HepG2 (cell line): ENCODE results near the gene C11orf68. TPM values are rescaled to one million over a fixed set of nuclear protein-coding genes. Genes with fewer than 3 reads are reported as not detected.

Experiments used
- ATAC-seq: fragments of 200-7000 bp; cut with Tn5 transposase; 3 replicates; pipeline ENCODE4 v1.9.1; 2020; ENCODE audit warnings: mild to moderate bottlenecking, moderate library complexity
- BruUV-seq: library from RNA; stranded (reverse); fragments of 400-500 nt; replicated peaks from 2 replicates; lab custom pipeline; 2021; lab: Mats Ljungman, UMichigan
- CTCF ChIA-PET: fragments of 300-600 bp; formaldehyde crosslinking; extraction: SDS; loops from one replicate; lab custom pipeline; 2021; ENCODE audit warnings: low total read pairs, inconsistent platforms, low intra/inter-chr PET ratio; lab: Yijun Ruan, JAX
- POLR2A ChIA-PET: fragments of 350-600 bp; sonication (Branson Sonifier 250); formaldehyde crosslinking; loops from one replicate; lab custom pipeline; 2020; ENCODE audit warnings: antibody characterized with exemption, inconsistent platforms; lab: Yijun Ruan, JAX
- DNase-seq: peaks from one replicate; pipeline ENCODE4 v3.0.0-alpha.2; 2015; ENCODE audit warnings: low spot score
- FAIRE-seq: peaks from 3 replicates; lab custom pipeline; 2011; peaks lifted over from hg19 to GRCh38; lab: Jason Lieb, UNC
- H2AFZ ChIP-seq: one replicate; pipeline ENCODE4 v1.6.1; 2011; ENCODE audit warnings: low read length, inconsistent platforms
- H3K27ac ChIP-seq: fragments of 300-600 bp; 3 replicates; pipeline ENCODE4 v1.8.0; 2011; ENCODE audit warnings: mixed run types, mild to moderate bottlenecking, mixed read lengths, low read length, inconsistent platforms; ENCODE audit not compliant: insufficient read depth; ENCODE audit errors: extremely low read length
- H3K27me3 ChIP-seq, 2 experiments: fragments of 200-600 bp in 1 of 2; 2 replicates in 1 of 2; 3 replicates in 1 of 2; pipeline versions ENCODE4 v1.6.0 to v1.8.0; 2011; ENCODE audit warnings: low read length in 2 of 2, mild to moderate bottlenecking in 2 of 2, moderate library complexity in 2 of 2, inconsistent platforms in 1 of 2; ENCODE audit not compliant: insufficient read depth in 2 of 2, control insufficient read depth in 1 of 2
- H3K36me3 ChIP-seq, 2 experiments: fragments of 200-600 bp in 1 of 2; replicated peaks in 1 of 2; 2 replicates in 1 of 2; 3 replicates in 1 of 2; pipeline versions ENCODE4 v1.5.1 to v1.8.0; 2011; ENCODE audit warnings: low read length in 2 of 2, inconsistent platforms in 1 of 2; ENCODE audit not compliant: insufficient read depth in 2 of 2, control insufficient read depth in 1 of 2
- H3K4me1 ChIP-seq: 2 replicates; pipeline ENCODE4 v1.5.1; 2012; ENCODE audit warnings: low read length, inconsistent platforms; ENCODE audit not compliant: insufficient read depth
- H3K4me2 ChIP-seq: 2 replicates; pipeline ENCODE4 v1.6.0; 2011; ENCODE audit warnings: low read depth, low read length, inconsistent platforms
- H3K4me3 ChIP-seq, 3 experiments: fragments of 200-600 bp in 1 of 3; sonication (generic), shearing (Covaris generic) in 1 of 3; replicated peaks in 1 of 3; 2 replicates each; pipeline ENCODE4 v1.5.1; 2011 to 2016; ENCODE audit warnings: low read length in 3 of 3, inconsistent platforms in 2 of 3, low read depth in 2 of 3, mild to moderate bottlenecking in 2 of 3, control low read depth in 1 of 3, mixed read lengths in 1 of 3; ENCODE audit not compliant: insufficient read depth in 1 of 3
- H3K79me2 ChIP-seq: one replicate; pipeline ENCODE4 v1.6.1; 2011; ENCODE audit warnings: low read length, inconsistent platforms; ENCODE audit not compliant: insufficient read depth
- H3K9ac ChIP-seq: 2 replicates; pipeline ENCODE4 v1.6.0; 2011; ENCODE audit warnings: mild to moderate bottlenecking, low read depth, low read length, inconsistent platforms; ENCODE audit not compliant: insufficient read depth
- H3K9me3 ChIP-seq: 2 replicates; pipeline ENCODE4 v1.5.1; 2012; ENCODE audit warnings: mild to moderate bottlenecking, low read length
- H4K20me1 ChIP-seq: 2 replicates; pipeline ENCODE4 v1.6.0; 2011; ENCODE audit warnings: inconsistent platforms, mild to moderate bottlenecking, low read length, moderate library complexity; ENCODE audit not compliant: insufficient read depth
- CBFB ChIP-seq: sonication (generic); formaldehyde crosslinking; IDR thresholded peaks from 2 replicates; pipeline ENCODE4 v1.4.0; 2020; ENCODE audit warnings: missing genetic modification reagents
- DDIT3 ChIP-seq: sonication (generic); formaldehyde crosslinking; IDR thresholded peaks from 2 replicates; pipeline ENCODE4 v1.4.0; 2020; ENCODE audit warnings: mild to moderate bottlenecking, missing genetic modification reagents
- E2F1 ChIP-seq: sonication (generic); formaldehyde crosslinking; IDR thresholded peaks from 2 replicates; pipeline ENCODE4 v1.5.0; 2020; ENCODE audit warnings: missing genetic modification reagents
- HNF1B ChIP-seq: sonication (generic); formaldehyde crosslinking; IDR thresholded peaks from 2 replicates; pipeline ENCODE4 v1.5.1; 2020; ENCODE audit warnings: mild to moderate bottlenecking, moderate library complexity, missing genetic modification reagents
- RARA ChIP-seq: IDR thresholded peaks from 2 replicates; pipeline ENCODE4 v1.6.1; 2016; ENCODE audit warnings: missing genetic modification reagents, missing compliant biosample characterization
- TP53 ChIP-seq: sonication (generic); formaldehyde crosslinking; conservative IDR thresholded peaks from 2 replicates; pipeline ENCODE4 v1.4.0; 2020; ENCODE audit warnings: missing genetic modification reagents
- ZNF253 ChIP-seq: sonication (generic); formaldehyde crosslinking; IDR thresholded peaks from 2 replicates; pipeline ENCODE4 v1.8.0; 2022; ENCODE audit warnings: mild to moderate bottlenecking, missing genetic modification reagents, borderline replicate concordance
- ZNF263 ChIP-seq: sonication (generic); formaldehyde crosslinking; IDR thresholded peaks from 2 replicates; pipeline ENCODE4 v1.4.0; 2020; ENCODE audit warnings: missing genetic modification reagents
- WGBS: methylation state at CpG from one replicate; pipeline ENCODE4 v1.1.6; 2017; ENCODE audit warnings: low lambda C conversion rate; 5-methylcytosine and 5-hydroxymethylcytosine counted together
- in situ Hi-C: cut with HindIII; loops from 2 replicates; pipeline ENCODE4 v1.10.0; 2017; ENCODE audit warnings: low pct_unique_long_range_greater_than_20kb; ENCODE audit not compliant: extremely low pct_ligation_motif_present
- intact Hi-C: fragments of 100-400 bp; cut with micrococcal nuclease; formaldehyde crosslinking; loops from one replicate; pipeline ENCODE4 v1.10.0; 2022; ENCODE audit not compliant: unreplicated experiment
- polyA plus RNA-seq, 8 experiments: library from polyadenylated mRNA; depleted of rRNA in 3 of 8; stranded (reverse) in 7 of 8; unstranded in 1 of 8; fragments of >200 nt; fragmentation: Illumina TruSeq in 4 of 8; extraction: Trizol in 4 of 8; gene quantifications; 2 replicates each; pipeline versions ENCODE4 v1.2.1 to v1.2.3, GENCODE V29; 2011 to 2016; ENCODE audit warnings: low read depth in 4 of 8, missing spikeins in 1 of 8, mixed read lengths in 1 of 8; ENCODE audit not compliant: insufficient read depth in 1 of 8
- total RNA-seq, 5 experiments: library from RNA; depleted of rRNA; stranded (reverse); fragments of >200 nt; fragmentation: Illumina TruSeq; extraction: Trizol; gene quantifications; 2 replicates each; pipeline ENCODE4 v1.2.3, GENCODE V29; 2016; ENCODE audit warnings: low read depth in 1 of 5
- TF ChIP-seq, protein P1 (sequence below): sonication (generic); formaldehyde crosslinking; IDR thresholded peaks from 2 replicates; pipeline ENCODE4 v1.4.0; 2020; ENCODE audit warnings: missing genetic modification reagents
- TF ChIP-seq, protein P2 (sequence below): sonication (generic); formaldehyde crosslinking; IDR thresholded peaks from 2 replicates; pipeline ENCODE4 v1.4.0; 2020; ENCODE audit warnings: missing genetic modification reagents
- TF ChIP-seq, protein P3 (sequence below): sonication (generic); formaldehyde crosslinking; IDR thresholded peaks from 2 replicates; pipeline ENCODE4 v1.5.0; 2020; ENCODE audit warnings: missing genetic modification reagents

C11orf68 gene
- total and polyA plus RNA-seq, 2 of the 13 experiments (the other 11 are each of a cell fraction or from before 2014, with no cell fraction given), result 8.4 to 28.3 TPM

- DNase-seq, result no peak
- Histone ChIP-seq H3K27ac (no peak overlapping the region), H3K79me2 (peaks cover 11% of the 10 kb centered on the region), H4K20me1 (no peaks in the 10 kb centered on the region), H3K36me3 (no peaks in the 10 kb centered on the region; a peak in 1 of 5 replicates), H3K9ac (peak overlapping the region; percentile 68), H3K4me1 (peaks cover 40% of the 10 kb centered on the region), H3K4me3 (peak overlapping the region; percentile 76 to 80 (median 79)), H3K4me2 (peak overlapping the region; percentile 93), H2AFZ (no peak overlapping the region), H3K9me3 (no peaks in the 10 kb centered on the region), H3K27me3 (no peaks in the 10 kb centered on the region)
- TF ChIP-seq, protein P1, sequence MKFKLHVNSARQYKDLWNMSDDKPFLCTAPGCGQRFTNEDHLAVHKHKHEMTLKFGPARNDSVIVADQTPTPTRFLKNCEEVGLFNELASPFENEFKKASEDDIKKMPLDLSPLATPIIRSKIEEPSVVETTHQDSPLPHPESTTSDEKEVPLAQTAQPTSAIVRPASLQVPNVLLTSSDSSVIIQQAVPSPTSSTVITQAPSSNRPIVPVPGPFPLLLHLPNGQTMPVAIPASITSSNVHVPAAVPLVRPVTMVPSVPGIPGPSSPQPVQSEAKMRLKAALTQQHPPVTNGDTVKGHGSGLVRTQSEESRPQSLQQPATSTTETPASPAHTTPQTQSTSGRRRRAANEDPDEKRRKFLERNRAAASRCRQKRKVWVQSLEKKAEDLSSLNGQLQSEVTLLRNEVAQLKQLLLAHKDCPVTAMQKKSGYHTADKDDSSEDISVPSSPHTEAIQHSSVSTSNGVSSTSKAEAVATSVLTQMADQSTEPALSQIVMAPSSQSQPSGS (CRISPR knock-in tag), result no peak
- 0 out of 2 replicates have a peak, but pooled peaks have one; percentile 12 for TF ChIP-seq ZNF263 (CRISPR knock-in tag)
- TF ChIP-seq CBFB (CRISPR knock-in tag), result no peak
- TF ChIP-seq TP53, result no peak
- TF ChIP-seq, protein P2, sequence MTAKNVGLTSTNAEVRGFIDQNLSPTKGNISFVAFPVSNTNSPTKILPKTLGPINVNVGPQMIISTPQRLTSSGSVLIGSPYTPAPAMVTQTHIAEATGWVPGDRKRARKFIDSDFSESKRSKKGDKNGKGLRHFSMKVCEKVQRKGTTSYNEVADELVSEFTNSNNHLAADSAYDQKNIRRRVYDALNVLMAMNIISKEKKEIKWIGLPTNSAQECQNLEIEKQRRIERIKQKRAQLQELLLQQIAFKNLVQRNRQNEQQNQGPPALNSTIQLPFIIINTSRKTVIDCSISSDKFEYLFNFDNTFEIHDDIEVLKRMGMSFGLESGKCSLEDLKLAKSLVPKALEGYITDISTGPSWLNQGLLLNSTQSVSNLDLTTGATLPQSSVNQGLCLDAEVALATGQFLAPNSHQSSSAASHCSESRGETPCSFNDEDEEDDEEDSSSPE (CRISPR knock-in tag), result no peak
- 0 out of 2 replicates have a peak, but pooled peaks have one; percentile 10 for TF ChIP-seq HNF1B (CRISPR knock-in tag)
- TF ChIP-seq DDIT3 (CRISPR knock-in tag), result no peak
- TF ChIP-seq RARA (CRISPR knock-in tag), result no peak
- TF ChIP-seq E2F1 (CRISPR knock-in tag), result no peak
- 0 out of 2 replicates have a peak, but pooled peaks have one; percentile 69 for TF ChIP-seq ZNF253 (CRISPR knock-in tag)
- TF ChIP-seq, protein P3, sequence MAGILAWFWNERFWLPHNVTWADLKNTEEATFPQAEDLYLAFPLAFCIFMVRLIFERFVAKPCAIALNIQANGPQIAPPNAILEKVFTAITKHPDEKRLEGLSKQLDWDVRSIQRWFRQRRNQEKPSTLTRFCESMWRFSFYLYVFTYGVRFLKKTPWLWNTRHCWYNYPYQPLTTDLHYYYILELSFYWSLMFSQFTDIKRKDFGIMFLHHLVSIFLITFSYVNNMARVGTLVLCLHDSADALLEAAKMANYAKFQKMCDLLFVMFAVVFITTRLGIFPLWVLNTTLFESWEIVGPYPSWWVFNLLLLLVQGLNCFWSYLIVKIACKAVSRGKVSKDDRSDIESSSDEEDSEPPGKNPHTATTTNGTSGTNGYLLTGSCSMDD (CRISPR knock-in tag), result no peak
- BruUV-seq, result no TSS peak
- CTCF ChIA-PET, result no interaction called here
- 73% methylated on average over 15 of the region's 15 CpGs for WGBS
- FAIRE-seq, result no peak
- POLR2A ChIA-PET, result interaction anchor here (1.4 kb wide), 1 partner anchor 30 kb away, joined by 4 read pairs; the partner anchor contains the start of gene CCDC85B
- intact Hi-C loops (no loop called here), in situ Hi-C loops (no loop called here)
- ATAC-seq, result no peak
Measured at GRCh38 chr11:65920372-65920802, 1.5 kb upstream of the C11orf68 start.
